Activated T-helper 1 cell treated with anti-CD3 and anti-CD28 coated beads, Interleukin-12 subunit alpha, Interleukin-12 subunit beta, Interleukin-2, Interleukin-4 antibody, amounts not matched to agents 30 ng/mL and 10 ng/mL and 1 ng/mL, durations not matched to agents 14 hours and 24 hours and 36 hours (primary cell): ENCODE data around the gene SYNE1. TPM values are rescaled to one million over a fixed set of nuclear protein-coding genes. Genes with fewer than 3 reads are reported as not detected.

Experiments
- DNase-seq: peaks from one replicate; pipeline ENCODE4 v3.0.0; 2021; ENCODE audit warnings: low spot score
- H3K27ac Mint-ChIP-seq: one replicate; pipeline ENCODE4 v1.8.0; 2021; ENCODE audit warnings: mild to moderate bottlenecking, mixed read lengths
- H3K27me3 Mint-ChIP-seq: one replicate; pipeline ENCODE4 v1.8.0; 2022; ENCODE audit warnings: mild to moderate bottlenecking, moderate library complexity, mixed read lengths; ENCODE audit not compliant: insufficient read depth
- H3K36me3 Mint-ChIP-seq: one replicate; pipeline ENCODE4 v1.8.0; 2021; ENCODE audit warnings: low read depth, mixed read lengths
- H3K4me1 Mint-ChIP-seq: one replicate; pipeline ENCODE4 v1.8.0; 2021; ENCODE audit warnings: low read depth, mixed read lengths
- H3K4me3 Mint-ChIP-seq: one replicate; pipeline ENCODE4 v1.8.0; 2021; ENCODE audit warnings: mild to moderate bottlenecking, moderate library complexity, mixed read lengths
- H3K9me3 Mint-ChIP-seq: one replicate; pipeline ENCODE4 v1.8.0; 2021; ENCODE audit warnings: mixed read lengths
- intact Hi-C: fragments of 100-400 bp; cut with micrococcal nuclease; formaldehyde crosslinking; loops from one replicate; pipeline ENCODE4 v1.15.1; 2024
- total RNA-seq: library from RNA; stranded (reverse); gene quantifications from 2 replicates; pipeline ENCODE4 v1.2.3, GENCODE V29; 2022

Gene SYNE1
- total RNA-seq, 1 donor from 2014 or later, result 16.0 TPM

- intact Hi-C loops, result no loop called here
- Mint-ChIP-seq H3K4me1 (no peaks in the 10 kb centered on the region), H3K36me3 (no peaks in the 10 kb centered on the region), H3K4me3 (no peak overlapping the region), H3K9me3 (no peaks in the 10 kb centered on the region), H3K27me3 (peaks cover 6% of the 10 kb centered on the region), H3K27ac (no peak overlapping the region)
- DNase-seq, result no peak
Measured at GRCh38 chr6:152380993-152381898, 255.9 kb downstream of the SYNE1 start.

DNA sequence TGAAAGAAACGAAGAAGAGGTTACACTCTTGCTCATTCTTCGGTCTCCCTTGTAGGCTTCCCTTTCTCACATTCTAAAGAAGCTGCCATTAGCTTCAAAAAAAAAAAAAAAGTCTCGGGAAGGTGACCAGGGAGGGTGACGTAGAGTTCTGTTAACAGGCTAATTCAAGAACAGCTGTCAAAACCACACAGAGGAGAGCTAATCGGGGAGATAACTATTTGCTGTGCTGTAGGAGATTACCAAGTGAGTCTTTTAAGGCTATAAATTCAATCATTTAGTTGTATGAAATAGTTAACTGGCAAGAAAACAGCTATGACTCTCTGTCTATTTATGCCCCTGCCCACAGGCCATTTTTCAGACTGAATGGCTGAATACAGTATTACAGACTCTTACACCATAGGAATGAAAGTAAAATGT, 256.8 kb downstream of the SYNE1 start:
- intact Hi-C loops, result no loop called here
- Mint-ChIP-seq H3K27me3 (peaks cover 6% of the 10 kb centered on the region), H3K9me3 (no peaks in the 10 kb centered on the region), H3K4me1 (no peaks in the 10 kb centered on the region), H3K36me3 (no peaks in the 10 kb centered on the region), H3K4me3 (no peak overlapping the region), H3K27ac (no peak overlapping the region)
- DNase-seq, result no peak

DNA sequence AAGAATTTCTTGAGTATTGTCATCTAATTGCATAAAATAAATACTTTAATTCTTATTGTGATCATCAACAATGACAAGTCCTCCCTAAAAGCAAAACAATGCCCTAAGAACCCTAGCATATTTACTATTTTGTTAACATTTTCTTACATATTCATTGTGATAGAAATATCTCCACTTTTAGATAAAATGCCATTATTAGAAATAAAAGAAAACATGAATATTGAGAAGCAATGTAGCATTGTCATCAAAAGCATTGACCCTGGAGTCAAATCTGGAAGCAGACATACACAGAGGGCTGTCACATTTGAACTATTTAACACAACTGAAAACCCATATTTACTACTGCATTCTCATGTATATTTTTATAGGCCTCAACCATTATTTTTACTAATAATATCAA, 257.7 kb downstream of the SYNE1 start:
- Mint-ChIP-seq H3K4me1 (no peaks in the 10 kb centered on the region), H3K36me3 (no peaks in the 10 kb centered on the region), H3K27me3 (peaks cover 6% of the 10 kb centered on the region), H3K4me3 (no peak overlapping the region), H3K27ac (no peak overlapping the region), H3K9me3 (no peaks in the 10 kb centered on the region)
- intact Hi-C loops, result no loop called here
- no peak for DNase-seq

GRCh38 chr6:152378169-152378568, 259.0 kb downstream of the SYNE1 start:
- Mint-ChIP-seq H3K27ac (no peak overlapping the region), H3K4me3 (no peak overlapping the region), H3K36me3 (no peaks in the 10 kb centered on the region), H3K4me1 (no peaks in the 10 kb centered on the region), H3K27me3 (no peaks in the 10 kb centered on the region), H3K9me3 (no peaks in the 10 kb centered on the region)
- DNase-seq, result no peak
- intact Hi-C loops, result no loop called here

- intact Hi-C loops, result no loop called here
Measured at GRCh38 chr6:152375197-152375596, 262.0 kb downstream of the SYNE1 start.

GRCh38 chr6:152372945-152373344, 264.2 kb downstream of the SYNE1 start:
- Mint-ChIP-seq H3K4me3 (no peak overlapping the region), H3K27me3 (peaks cover 5% of the 10 kb centered on the region), H3K36me3 (no peaks in the 10 kb centered on the region), H3K4me1 (no peaks in the 10 kb centered on the region), H3K9me3 (no peaks in the 10 kb centered on the region), H3K27ac (no peak overlapping the region)
- no peak for DNase-seq
- intact Hi-C loops, result no loop called here

More at GRCh38 chr6:152375197-152375596, 262.0 kb downstream of the SYNE1 start:
- H3K27me3 Mint-ChIP-seq, result peaks cover 5% of the 10 kb centered on the region
- no peaks in the 10 kb centered on the region for H3K9me3 Mint-ChIP-seq
- no peaks in the 10 kb centered on the region for H3K36me3 Mint-ChIP-seq
- H3K27ac Mint-ChIP-seq, result no peak overlapping the region
- no peaks in the 10 kb centered on the region for H3K4me1 Mint-ChIP-seq
- DNase-seq, result no peak
- H3K4me3 Mint-ChIP-seq, result no peak overlapping the region

DNA sequence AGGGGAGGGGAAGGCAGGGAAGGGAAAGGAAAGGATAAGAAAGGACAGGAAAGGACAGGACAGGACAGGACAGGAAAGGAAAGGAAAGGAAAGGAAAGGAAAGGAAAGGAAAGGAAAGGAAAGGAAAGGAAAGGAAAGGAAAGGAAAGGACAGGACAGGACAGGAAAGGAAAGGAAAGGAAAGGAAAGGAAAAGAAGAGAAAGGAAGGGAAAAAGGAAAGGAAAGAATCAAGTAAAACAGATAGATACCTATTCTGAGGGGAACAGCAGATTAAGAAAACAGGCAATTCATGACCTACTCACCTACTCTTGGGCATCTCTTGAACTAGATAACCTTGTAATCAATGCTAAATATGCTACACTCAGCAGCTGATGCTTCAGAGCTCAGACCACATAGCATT, 265.4 kb downstream of the SYNE1 start:
- Mint-ChIP-seq H3K4me1 (no peaks in the 10 kb centered on the region), H3K27me3 (peaks cover 5% of the 10 kb centered on the region), H3K36me3 (no peaks in the 10 kb centered on the region), H3K4me3 (no peak overlapping the region), H3K9me3 (no peaks in the 10 kb centered on the region), H3K27ac (no peak overlapping the region)
- DNase-seq, result no peak
- intact Hi-C loops, result no loop called here

DNA sequence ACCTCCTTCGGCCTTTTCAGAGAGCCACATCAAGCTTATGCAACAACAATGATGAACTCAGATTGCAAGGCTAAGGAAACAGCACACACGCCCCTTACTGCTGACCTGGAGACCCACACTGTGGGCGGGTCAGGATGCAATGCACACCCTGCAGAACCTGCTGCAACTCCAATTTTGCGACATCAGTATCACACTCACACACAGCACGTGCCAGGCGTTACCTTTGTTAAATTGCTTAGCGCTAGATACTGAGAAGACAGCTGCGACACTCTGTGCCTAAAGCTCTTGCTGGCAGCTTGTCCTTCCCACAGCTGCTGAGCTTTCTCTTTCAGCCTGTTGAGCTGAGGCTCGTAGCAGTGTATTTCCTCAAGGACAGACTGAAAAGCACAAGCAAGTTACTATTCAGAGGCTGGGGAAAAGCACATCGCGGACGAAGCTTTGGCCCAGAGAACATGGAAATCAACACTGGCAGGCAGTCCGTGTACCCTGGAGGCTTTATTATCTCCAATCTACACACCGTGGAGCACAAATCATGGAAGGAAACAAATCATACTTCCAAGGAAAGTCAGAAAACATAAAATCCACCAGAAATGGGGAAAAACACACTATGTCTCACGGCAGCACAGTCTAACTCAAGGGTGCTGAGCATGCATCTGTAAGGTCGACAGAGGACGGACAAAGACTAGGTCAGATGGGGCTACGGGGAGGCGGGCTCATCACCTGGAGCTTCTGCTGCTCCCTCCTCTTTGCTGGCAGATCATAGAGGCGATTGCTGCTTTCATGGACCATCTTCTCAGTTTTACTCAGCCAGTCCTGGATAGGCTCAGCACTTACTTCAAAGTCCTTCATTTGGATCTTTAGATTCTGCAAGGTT, 268.2 kb downstream of the SYNE1 start:
- no peaks in the 10 kb centered on the region for H3K9me3 Mint-ChIP-seq
- no peak overlapping the region for H3K27ac Mint-ChIP-seq
- H3K36me3 Mint-ChIP-seq, result no peaks in the 10 kb centered on the region
- H3K4me1 Mint-ChIP-seq, result no peaks in the 10 kb centered on the region
- intact Hi-C loops, result no loop called here
- H3K4me3 Mint-ChIP-seq, result no peak overlapping the region
- H3K27me3 Mint-ChIP-seq, result peaks cover 5% of the 10 kb centered on the region
- no peak for DNase-seq

- intact Hi-C loops, result no loop called here
- no peaks in the 10 kb centered on the region for H3K27me3 Mint-ChIP-seq
- H3K9me3 Mint-ChIP-seq, result no peaks in the 10 kb centered on the region
- H3K4me3 Mint-ChIP-seq, result no peak overlapping the region
- DNase-seq, result no peak
- no peaks in the 10 kb centered on the region for H3K36me3 Mint-ChIP-seq
- H3K27ac Mint-ChIP-seq, result no peak overlapping the region
- H3K4me1 Mint-ChIP-seq, result no peaks in the 10 kb centered on the region
Measured at GRCh38 chr6:152364866-152365265, 272.3 kb downstream of the SYNE1 start.

DNA sequence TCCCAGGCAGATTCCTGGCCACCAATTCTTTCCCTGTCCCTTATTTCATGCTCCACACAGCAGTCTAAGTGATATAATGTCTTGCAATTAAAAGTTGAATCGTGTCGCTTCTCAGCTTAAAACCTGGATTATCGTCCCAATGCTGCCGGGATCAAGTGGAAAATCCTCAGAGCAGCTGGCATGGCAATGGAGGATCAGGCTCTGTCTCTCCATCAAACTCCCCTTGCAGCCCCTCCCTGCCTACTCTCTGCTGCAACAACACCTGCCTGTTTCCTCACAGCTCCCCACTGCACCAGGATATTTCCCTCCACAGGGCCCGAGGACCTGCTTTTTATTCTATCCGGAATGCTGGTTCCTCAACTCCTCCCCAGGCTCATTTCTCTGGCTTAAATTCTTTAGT, 277.1 kb downstream of the SYNE1 start:
- H3K4me1 Mint-ChIP-seq, result no peaks in the 10 kb centered on the region
- H3K4me3 Mint-ChIP-seq, result no peak overlapping the region
- no peaks in the 10 kb centered on the region for H3K9me3 Mint-ChIP-seq
- H3K27ac Mint-ChIP-seq, result no peak overlapping the region
- no peaks in the 10 kb centered on the region for H3K27me3 Mint-ChIP-seq
- intact Hi-C loops, result no loop called here
- no peaks in the 10 kb centered on the region for H3K36me3 Mint-ChIP-seq
- no peak for DNase-seq

DNA sequence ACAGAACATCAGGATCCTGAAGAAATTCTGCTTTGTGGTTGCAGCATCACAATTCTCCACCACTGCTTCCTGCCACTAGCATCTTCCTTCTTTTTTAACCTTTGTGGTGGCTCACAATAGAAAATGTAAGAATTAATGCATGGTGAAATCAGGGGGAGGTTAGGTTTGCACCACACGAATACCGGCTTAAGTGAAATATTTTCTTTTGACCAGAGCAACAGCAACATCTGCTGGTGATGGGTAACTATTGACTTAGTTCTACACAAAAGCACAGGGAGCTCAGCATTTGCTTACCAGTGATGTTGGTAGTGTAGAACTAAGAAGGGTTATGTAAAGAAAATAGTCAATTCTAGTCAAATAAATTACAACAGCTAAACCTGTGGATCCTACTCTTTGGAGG, 280.5 kb downstream of the SYNE1 start:
- Mint-ChIP-seq H3K4me1 (no peaks in the 10 kb centered on the region), H3K4me3 (no peak overlapping the region), H3K36me3 (no peaks in the 10 kb centered on the region), H3K27ac (no peak overlapping the region), H3K27me3 (no peaks in the 10 kb centered on the region), H3K9me3 (no peaks in the 10 kb centered on the region)
- intact Hi-C loops, result loop anchor here (1.0 to 5.0 kb wide), 2 partner anchors 54 to 679 kb away; no protein-coding TSS in a partner anchor
- DNase-seq, result no peak

DNA sequence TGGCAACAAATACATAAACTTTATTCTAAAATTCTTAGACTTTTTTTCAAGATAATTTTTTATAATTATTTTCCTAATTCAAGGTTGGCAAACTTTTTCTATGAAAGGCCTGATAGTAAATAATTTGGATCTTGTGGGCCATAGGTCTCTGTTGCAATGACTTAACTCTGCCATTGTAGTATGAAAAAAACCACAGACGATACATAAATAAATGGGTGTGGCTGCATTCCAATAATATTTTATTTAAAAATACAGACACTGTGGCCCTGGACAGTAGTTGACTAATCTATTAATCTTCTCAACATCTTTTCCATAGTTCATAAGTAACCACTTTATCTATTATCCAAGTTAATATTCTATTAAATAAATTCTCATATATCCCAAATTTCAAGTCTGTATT, 281.1 kb downstream of the SYNE1 start:
- DNase-seq, result no peak
- Mint-ChIP-seq H3K9me3 (no peaks in the 10 kb centered on the region), H3K27ac (no peak overlapping the region), H3K27me3 (no peaks in the 10 kb centered on the region), H3K4me3 (no peak overlapping the region), H3K36me3 (no peaks in the 10 kb centered on the region), H3K4me1 (no peaks in the 10 kb centered on the region)
- intact Hi-C loops, result loop anchor here (1.0 to 5.0 kb wide), 2 partner anchors 54 to 679 kb away; no protein-coding TSS in a partner anchor

DNA sequence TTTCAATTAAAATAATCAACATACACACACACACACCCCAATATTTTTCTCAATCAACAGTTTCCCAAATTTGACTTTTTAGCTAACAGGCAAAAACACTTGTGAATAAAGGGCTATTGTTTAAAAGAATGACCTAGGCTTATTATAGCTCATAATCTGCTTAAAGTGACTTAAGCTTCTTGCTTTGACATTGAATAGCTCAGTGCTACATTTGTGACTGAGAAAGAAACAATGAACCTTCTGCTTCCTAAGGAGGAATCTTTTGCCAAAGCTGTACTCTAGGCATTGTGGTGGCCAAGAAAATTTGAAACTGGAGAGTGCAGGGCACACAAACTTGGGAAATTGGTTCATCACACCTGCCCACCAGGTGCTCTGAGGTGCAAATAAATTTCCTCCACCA, 282.0 kb downstream of the SYNE1 start:
- intact Hi-C loops, result loop anchor here (5.0 kb wide), 1 partner anchor 678 kb away; no protein-coding TSS in a partner anchor
- Mint-ChIP-seq H3K9me3 (no peaks in the 10 kb centered on the region), H3K4me1 (no peaks in the 10 kb centered on the region)

More for the DNA sequence above, 282.0 kb downstream of the SYNE1 start:
- Mint-ChIP-seq H3K36me3 (no peaks in the 10 kb centered on the region), H3K4me3 (no peak overlapping the region), H3K27me3 (peaks cover 2% of the 10 kb centered on the region), H3K27ac (no peak overlapping the region)
- DNase-seq, result no peak
